Activated B cell treated with CpG ODN at 0.5 μM for 24 hours (primary cell): Measurements from ENCODE around the gene MARCHF6. TPM values are rescaled to one million over a fixed set of nuclear protein-coding genes. Genes with fewer than 3 reads are reported as not detected.
"Not testable (repeated sequence)": the region's sequence is repeated elsewhere in the genome, so short reads cannot be mapped to it uniquely, and the experiment has no call there.

Experiments used
- ATAC-seq: fragments of 200-7000 bp; cut with Tn5 transposase; one replicate; pipeline ENCODE4 v1.10.0; 2021; ENCODE audit warnings: low read depth, mild to moderate bottlenecking, moderate library complexity
- CTCF ChIA-PET: fragments of 350-600 bp; sonication (Branson Sonifier 250); formaldehyde crosslinking; loops from one replicate; lab custom pipeline; 2021; ENCODE audit warnings: antibody characterized with exemption; lab: Charles Lee
- POLR2A ChIA-PET: fragments of 350-600 bp; sonication (Branson Sonifier 250); formaldehyde crosslinking; loops from one replicate; lab custom pipeline; 2021; ENCODE audit warnings: antibody characterized with exemption; lab: Charles Lee
- DNase-seq: peaks from one replicate; pipeline ENCODE4 v3.0.0; 2022
- H3K27ac Mint-ChIP-seq: one replicate; pipeline ENCODE4 v1.8.0; 2020; ENCODE audit warnings: mixed read lengths
- H3K27me3 Mint-ChIP-seq: one replicate; pipeline ENCODE4 v1.8.0; 2021; ENCODE audit warnings: mixed read lengths
- H3K36me3 Mint-ChIP-seq: one replicate; pipeline ENCODE4 v1.8.0; 2021; ENCODE audit warnings: low read depth, mixed read lengths
- H3K4me1 Mint-ChIP-seq: one replicate; pipeline ENCODE4 v1.8.0; 2021; ENCODE audit warnings: mixed read lengths
- H3K4me3 Mint-ChIP-seq: one replicate; pipeline ENCODE4 v1.8.0; 2020; ENCODE audit warnings: mild to moderate bottlenecking, mixed read lengths
- H3K9me3 Mint-ChIP-seq: one replicate; pipeline ENCODE4 v1.8.0; 2020; ENCODE audit warnings: mixed read lengths
- intact Hi-C: fragments of 100-400 bp; cut with micrococcal nuclease; formaldehyde crosslinking; loops from one replicate; pipeline ENCODE4 v1.15.1; 2024
- total RNA-seq: library from RNA; stranded (reverse); gene quantifications from 2 replicates; pipeline ENCODE4 v1.2.3, GENCODE V29; 2022
- TF ChIP-seq, protein P1 (sequence below): fragments of 200-600 bp; IDR thresholded peaks from one replicate; pipeline ENCODE4 v1.8.0; 2022; ENCODE audit warnings: antibody characterized with exemption, mild to moderate bottlenecking

The MARCHF6 gene
- total RNA-seq, 1 donor from 2014 or later: 124 TPM

DNA sequence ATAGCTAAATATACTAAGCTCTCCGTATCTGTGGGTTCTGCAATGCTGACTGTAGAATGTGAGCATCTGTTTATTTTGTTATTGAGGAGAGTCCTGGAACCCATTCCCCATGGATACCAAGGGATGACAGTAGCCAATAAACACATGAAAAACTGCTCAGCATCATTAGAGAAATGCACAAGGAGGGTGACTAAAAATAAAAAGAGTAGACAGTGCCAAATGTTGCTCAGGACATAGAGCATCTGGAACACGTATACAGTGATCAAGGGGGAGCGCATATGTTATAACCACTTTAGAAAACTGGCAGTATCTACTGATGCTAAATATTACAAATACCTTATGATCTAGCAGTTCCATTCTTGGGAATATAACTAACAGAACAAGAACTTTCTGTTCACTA lies 31.0 kb downstream of the MARCHF6 start:
- ATAC-seq: no peak
- Mint-ChIP-seq H3K4me1 (no peaks in the 10 kb centered on the region), H3K4me3 (no peak overlapping the region), H3K27ac (no peak overlapping the region), H3K27me3 (no peaks in the 10 kb centered on the region), H3K36me3 (peaks cover 63% of the 10 kb centered on the region), H3K9me3 (no peaks in the 10 kb centered on the region)
- TF ChIP-seq, protein P1, sequence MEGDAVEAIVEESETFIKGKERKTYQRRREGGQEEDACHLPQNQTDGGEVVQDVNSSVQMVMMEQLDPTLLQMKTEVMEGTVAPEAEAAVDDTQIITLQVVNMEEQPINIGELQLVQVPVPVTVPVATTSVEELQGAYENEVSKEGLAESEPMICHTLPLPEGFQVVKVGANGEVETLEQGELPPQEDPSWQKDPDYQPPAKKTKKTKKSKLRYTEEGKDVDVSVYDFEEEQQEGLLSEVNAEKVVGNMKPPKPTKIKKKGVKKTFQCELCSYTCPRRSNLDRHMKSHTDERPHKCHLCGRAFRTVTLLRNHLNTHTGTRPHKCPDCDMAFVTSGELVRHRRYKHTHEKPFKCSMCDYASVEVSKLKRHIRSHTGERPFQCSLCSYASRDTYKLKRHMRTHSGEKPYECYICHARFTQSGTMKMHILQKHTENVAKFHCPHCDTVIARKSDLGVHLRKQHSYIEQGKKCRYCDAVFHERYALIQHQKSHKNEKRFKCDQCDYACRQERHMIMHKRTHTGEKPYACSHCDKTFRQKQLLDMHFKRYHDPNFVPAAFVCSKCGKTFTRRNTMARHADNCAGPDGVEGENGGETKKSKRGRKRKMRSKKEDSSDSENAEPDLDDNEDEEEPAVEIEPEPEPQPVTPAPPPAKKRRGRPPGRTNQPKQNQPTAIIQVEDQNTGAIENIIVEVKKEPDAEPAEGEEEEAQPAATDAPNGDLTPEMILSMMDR: no peak
- ChIA-PET CTCF (no interaction called here), POLR2A (no interaction called here)
- intact Hi-C loops: no loop called here
- no peak for DNase-seq

GRCh38 chr5:10387690-10388089 lies 34.2 kb downstream of the MARCHF6 start:
- Mint-ChIP-seq H3K9me3 (no peaks in the 10 kb centered on the region), H3K4me3 (no peak overlapping the region), H3K27me3 (no peaks in the 10 kb centered on the region), H3K27ac (no peak overlapping the region), H3K36me3 (peaks cover 75% of the 10 kb centered on the region), H3K4me1 (no peaks in the 10 kb centered on the region)
- intact Hi-C loops: no loop called here
- POLR2A ChIA-PET: interaction anchor here (1.0 kb wide), 1 partner anchor 35 kb away, joined by 3 read pairs; no protein-coding TSS in a partner anchor
- CTCF ChIA-PET: interaction anchor here (0.8 kb wide), 1 partner anchor 21 kb away, joined by 3 read pairs; no protein-coding TSS in a partner anchor
- ATAC-seq (no peak), DNase-seq (no peak)
- TF ChIP-seq, protein P1: no peak

GRCh38 chr5:10391130-10391529 lies 37.6 kb downstream of the MARCHF6 start:
- CTCF ChIA-PET: no interaction called here
- Mint-ChIP-seq H3K4me3 (no peak overlapping the region), H3K9me3 (no peaks in the 10 kb centered on the region), H3K4me1 (no peaks in the 10 kb centered on the region), H3K27me3 (no peaks in the 10 kb centered on the region), H3K36me3 (peaks cover 74% of the 10 kb centered on the region), H3K27ac (no peak overlapping the region)
- TF ChIP-seq, protein P1: no peak
- POLR2A ChIA-PET: no interaction called here
- intact Hi-C loops: no loop called here
- DNase-seq (no peak), ATAC-seq (no peak)

- H3K9me3 Mint-ChIP-seq, H3K4me3 Mint-ChIP-seq, ATAC-seq, intact Hi-C loops, H3K4me1 Mint-ChIP-seq, H3K27ac Mint-ChIP-seq, CTCF ChIA-PET, H3K27me3 Mint-ChIP-seq, DNase-seq: not testable (repeated sequence)
- H3K36me3 Mint-ChIP-seq: peaks cover 81% of the 10 kb centered on the region
- POLR2A ChIA-PET: interaction anchor here (0.6 kb wide), 1 partner anchor 45 kb away, joined by 3 read pairs; no protein-coding TSS in a partner anchor
Measured at GRCh38 chr5:10392567-10393328, 39.3 kb downstream of the MARCHF6 start.

- ATAC-seq (no peak), DNase-seq (no peak)
- ChIA-PET CTCF (no interaction called here), POLR2A (no interaction called here)
- intact Hi-C loops: no loop called here
- Mint-ChIP-seq H3K36me3 (peaks cover 85% of the 10 kb centered on the region), H3K27me3 (no peaks in the 10 kb centered on the region), H3K4me1 (no peaks in the 10 kb centered on the region), H3K27ac (no peak overlapping the region), H3K4me3 (no peak overlapping the region), H3K9me3 (no peaks in the 10 kb centered on the region)
- TF ChIP-seq, protein P1: no peak
Measured at GRCh38 chr5:10393491-10393890, 40.0 kb downstream of the MARCHF6 start.
